CD4-positive, alpha-beta T cell (primary cell): ENCODE results near the gene METTL15. TPM values are rescaled to one million over a fixed set of nuclear protein-coding genes. Genes with fewer than 3 reads are reported as not detected.

Experiments
- ATAC-seq: fragments of 200-7000 bp; cut with Tn5 transposase; one replicate; pipeline ENCODE4 v1.10.0; 2022; ENCODE audit warnings: mild to moderate bottlenecking; ENCODE audit not compliant: poor library complexity
- CTCF ChIA-PET: fragments of 350-600 bp; sonication (Branson Sonifier 250); formaldehyde crosslinking; loops from one replicate; lab custom pipeline; 2021; ENCODE audit warnings: antibody characterized with exemption, inconsistent platforms; lab: Charles Lee
- POLR2A ChIA-PET: fragments of 350-600 bp; sonication (Branson Sonifier 250); formaldehyde crosslinking; loops from one replicate; lab custom pipeline; 2021; ENCODE audit warnings: antibody characterized with exemption, inconsistent platforms; lab: Charles Lee
- DNase-seq, 14 experiments: peaks; one replicate each; pipeline ENCODE4 v3.0.0-alpha.2; 2013 to 2020; ENCODE audit warnings: mixed read lengths in 2 of 14
- H3K27ac ChIP-seq, 2 donors: one replicate each; pipeline versions ENCODE4 v1.5.1 to v1.7.0; 2013; ENCODE audit warnings: low read length in 2 of 2, low read depth in 1 of 2, mild to moderate bottlenecking in 1 of 2
- H3K27me3 ChIP-seq, 2 experiments: 1 replicate in 1 of 2; 2 replicates in 1 of 2; pipeline versions ENCODE4 v1.6.1 to v1.7.0; 2013; ENCODE audit warnings: low read length in 2 of 2, control low read depth in 1 of 2, mild to moderate bottlenecking in 1 of 2, moderate library complexity in 1 of 2; ENCODE audit not compliant: insufficient read depth in 2 of 2, control insufficient read depth in 1 of 2
- H3K36me3 ChIP-seq: one replicate; pipeline ENCODE4 v1.6.1; 2013; ENCODE audit warnings: low read length, control low read depth; ENCODE audit not compliant: insufficient read depth
- H3K4me1 ChIP-seq: one replicate; pipeline ENCODE4 v1.6.1; 2013; ENCODE audit warnings: low read length, control low read depth; ENCODE audit not compliant: insufficient read depth
- H3K4me3 ChIP-seq: one replicate; pipeline ENCODE4 v1.5.1; 2013; ENCODE audit warnings: mild to moderate bottlenecking, low read length, moderate library complexity
- H3K9me3 ChIP-seq, 2 experiments: 1 replicate in 1 of 2; 2 replicates in 1 of 2; pipeline versions ENCODE4 v1.6.1 to v1.7.0; 2013; ENCODE audit warnings: low read length in 2 of 2, mild to moderate bottlenecking in 2 of 2, control low read depth in 1 of 2, moderate library complexity in 1 of 2; ENCODE audit not compliant: control insufficient read depth in 1 of 2, insufficient read depth in 1 of 2
- H3K27ac Mint-ChIP-seq: one replicate; pipeline ENCODE4 v1.8.0; 2020; ENCODE audit warnings: mixed read lengths
- H3K27me3 Mint-ChIP-seq: one replicate; pipeline ENCODE4 v1.8.0; 2021; ENCODE audit warnings: mixed read lengths
- H3K36me3 Mint-ChIP-seq: one replicate; pipeline ENCODE4 v1.8.0; 2021; ENCODE audit warnings: low read depth, mixed read lengths
- H3K4me1 Mint-ChIP-seq: one replicate; pipeline ENCODE4 v1.8.0; 2021; ENCODE audit warnings: low read depth, mixed read lengths
- H3K4me3 Mint-ChIP-seq: one replicate; pipeline ENCODE4 v1.8.0; 2020; ENCODE audit warnings: mild to moderate bottlenecking, mixed read lengths
- H3K9me3 Mint-ChIP-seq: one replicate; pipeline ENCODE4 v1.8.0; 2020; ENCODE audit warnings: mixed read lengths
- intact Hi-C, 2 experiments: fragments of 100-400 bp; cut with DNase I in 1 of 2; cut with micrococcal nuclease in 1 of 2; formaldehyde crosslinking; loops; one replicate each; pipeline versions ENCODE4 v1.15.1 to v1.9.0; 2023 to 2025; cut with DNase I, micrococcal nuclease
- total RNA-seq, 174 experiments: library from RNA in 2 of 174; stranded (reverse) in 2 of 174; gene quantifications; one replicate each; pipeline ENCODE4 v1.2.3 and lab custom pipeline; 2021 to 2026
- TF ChIP-seq, protein P1 (sequence below): fragments of 200-600 bp; IDR thresholded peaks from one replicate; pipeline ENCODE4 v1.8.0; 2022; ENCODE audit warnings: antibody characterized with exemption, mild to moderate bottlenecking

METTL15 gene
- total RNA-seq, 2 experiments from 2014 or later, result 3.5 to 4.4 TPM

DNA sequence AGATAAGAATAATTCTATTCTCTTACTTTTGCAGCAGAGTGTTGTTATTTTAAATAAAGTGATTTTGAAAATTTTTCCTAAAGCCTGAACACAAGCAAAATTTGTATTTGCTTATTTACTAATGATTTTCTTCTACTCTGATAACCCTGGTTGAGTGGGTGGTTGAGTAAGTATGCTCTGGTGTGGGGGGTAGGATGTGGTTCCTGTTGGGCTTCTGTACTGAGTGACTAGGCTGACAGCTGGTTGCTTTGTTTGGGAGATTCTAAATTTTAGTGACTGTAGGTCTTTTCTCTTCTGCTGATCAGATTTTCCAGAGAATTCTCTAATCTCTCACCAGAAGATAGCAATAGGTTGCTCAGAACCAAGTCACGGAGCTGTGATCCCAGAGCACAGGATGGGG, 61.6 kb downstream of the METTL15 start:
- Histone ChIP-seq H3K4me1 (no peaks in the 10 kb centered on the region), H3K9me3 (peaks cover 0 to 4% of the 10 kb centered on the region in 2 experiments), H3K27me3 (no peaks in the 10 kb centered on the region), H3K36me3 (no peaks in the 10 kb centered on the region), H3K4me3 (no peak overlapping the region), H3K27ac (no peak overlapping the region)
- H3K9me3 Mint-ChIP-seq, result peaks cover 4% of the 10 kb centered on the region
- H3K27ac Mint-ChIP-seq, result no peak overlapping the region
- ChIA-PET POLR2A (no interaction called here), CTCF (no interaction called here)
- TF ChIP-seq, protein P1, sequence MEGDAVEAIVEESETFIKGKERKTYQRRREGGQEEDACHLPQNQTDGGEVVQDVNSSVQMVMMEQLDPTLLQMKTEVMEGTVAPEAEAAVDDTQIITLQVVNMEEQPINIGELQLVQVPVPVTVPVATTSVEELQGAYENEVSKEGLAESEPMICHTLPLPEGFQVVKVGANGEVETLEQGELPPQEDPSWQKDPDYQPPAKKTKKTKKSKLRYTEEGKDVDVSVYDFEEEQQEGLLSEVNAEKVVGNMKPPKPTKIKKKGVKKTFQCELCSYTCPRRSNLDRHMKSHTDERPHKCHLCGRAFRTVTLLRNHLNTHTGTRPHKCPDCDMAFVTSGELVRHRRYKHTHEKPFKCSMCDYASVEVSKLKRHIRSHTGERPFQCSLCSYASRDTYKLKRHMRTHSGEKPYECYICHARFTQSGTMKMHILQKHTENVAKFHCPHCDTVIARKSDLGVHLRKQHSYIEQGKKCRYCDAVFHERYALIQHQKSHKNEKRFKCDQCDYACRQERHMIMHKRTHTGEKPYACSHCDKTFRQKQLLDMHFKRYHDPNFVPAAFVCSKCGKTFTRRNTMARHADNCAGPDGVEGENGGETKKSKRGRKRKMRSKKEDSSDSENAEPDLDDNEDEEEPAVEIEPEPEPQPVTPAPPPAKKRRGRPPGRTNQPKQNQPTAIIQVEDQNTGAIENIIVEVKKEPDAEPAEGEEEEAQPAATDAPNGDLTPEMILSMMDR, result no peak
- intact Hi-C loops, result no loop called here
- H3K4me3 Mint-ChIP-seq, result no peak overlapping the region
- no peak for ATAC-seq
- no peak for DNase-seq
- peaks cover 35% of the 10 kb centered on the region for H3K36me3 Mint-ChIP-seq
- H3K27me3 Mint-ChIP-seq, result no peaks in the 10 kb centered on the region
- H3K4me1 Mint-ChIP-seq, result peaks cover 13% of the 10 kb centered on the region

DNA sequence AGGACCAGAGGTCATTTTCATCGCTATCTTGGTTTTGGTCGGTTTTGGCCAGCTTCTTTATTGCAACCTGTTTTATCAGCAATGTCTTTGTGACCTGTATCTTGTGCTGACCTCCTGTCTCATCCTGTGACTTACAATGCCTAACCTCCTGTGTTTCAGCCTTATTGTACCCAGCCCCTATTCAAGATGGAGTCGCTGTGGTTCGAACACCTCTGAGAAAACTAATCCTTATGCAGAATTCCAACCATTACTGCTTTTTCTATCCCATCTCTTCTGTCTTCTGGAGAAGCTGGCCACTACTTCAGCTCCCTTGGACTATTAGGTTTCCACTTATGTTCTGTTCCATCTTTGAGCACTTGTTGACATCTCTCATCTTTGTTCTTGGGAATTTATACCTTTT, 62.6 kb downstream of the METTL15 start:
- no peak overlapping the region for H3K27ac Mint-ChIP-seq
- intact Hi-C loops, result no loop called here
- Histone ChIP-seq H3K27ac (no peak overlapping the region), H3K27me3 (no peaks in the 10 kb centered on the region), H3K36me3 (no peaks in the 10 kb centered on the region), H3K4me1 (no peaks in the 10 kb centered on the region), H3K9me3 (peaks cover 0 to 4% of the 10 kb centered on the region in 2 experiments), H3K4me3 (no peak overlapping the region)
- DNase-seq (no peak), ATAC-seq (no peak)
- peaks cover 6% of the 10 kb centered on the region for H3K9me3 Mint-ChIP-seq
- peaks cover 13% of the 10 kb centered on the region for H3K4me1 Mint-ChIP-seq
- CTCF ChIA-PET, result no interaction called here
- no peak overlapping the region for H3K4me3 Mint-ChIP-seq
- no peaks in the 10 kb centered on the region for H3K27me3 Mint-ChIP-seq
- TF ChIP-seq, protein P1, result no peak
- H3K36me3 Mint-ChIP-seq, result peaks cover 43% of the 10 kb centered on the region
- POLR2A ChIA-PET, result no interaction called here

DNA sequence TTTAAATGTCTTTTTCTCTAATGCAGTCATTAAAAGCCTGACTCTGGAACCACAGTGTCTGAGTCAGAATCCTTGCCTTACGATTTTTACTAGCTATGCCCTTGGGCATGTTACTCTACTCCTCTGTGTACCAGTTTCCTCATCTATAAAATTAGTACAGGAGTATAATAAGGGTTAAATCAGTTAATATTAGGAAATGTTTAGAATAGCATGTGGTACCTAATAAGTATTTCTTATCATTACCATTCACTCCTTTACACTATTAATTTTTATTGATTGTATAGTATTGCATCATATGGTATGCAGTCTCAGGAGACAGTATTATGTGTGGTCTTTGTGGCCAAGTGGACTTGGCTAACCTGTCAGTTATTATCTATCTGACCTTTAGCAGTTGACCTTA, 68.2 kb downstream of the METTL15 start:
- Mint-ChIP-seq H3K4me1 (no peaks in the 10 kb centered on the region), H3K36me3 (peaks cover 44% of the 10 kb centered on the region), H3K27ac (no peak overlapping the region), H3K9me3 (peaks cover 6% of the 10 kb centered on the region), H3K4me3 (no peak overlapping the region), H3K27me3 (no peaks in the 10 kb centered on the region)
- TF ChIP-seq, protein P1, result no peak
- ChIA-PET CTCF (no interaction called here), POLR2A (no interaction called here)
- H3K36me3 ChIP-seq, result no peaks in the 10 kb centered on the region
- H3K4me3 ChIP-seq, result no peak overlapping the region
- intact Hi-C loops, result no loop called here
- no peaks in the 10 kb centered on the region for H3K27me3 ChIP-seq
- peaks cover 0 to 4% of the 10 kb centered on the region in 2 experiments for H3K9me3 ChIP-seq
- no peak for DNase-seq
- H3K27ac ChIP-seq, result no peak overlapping the region
- ATAC-seq, result no peak
- no peaks in the 10 kb centered on the region for H3K4me1 ChIP-seq
